GM19193 (cell line): Measurements from ENCODE around the gene MOGAT2.

ENCODE experiments used
- POLR2A ChIP-seq: IDR thresholded peaks from 4 replicates; pipeline ENCODE4 v1.6.1; 2011; ENCODE audit not compliant: insufficient read depth, insufficient read length; ENCODE audit errors: extremely low read depth

Gene MOGAT2

GRCh38 chr11:75715688-75716087 lies 1.9 kb upstream of the MOGAT2 start:
- TF ChIP-seq POLR2A, result no peak

- TF ChIP-seq POLR2A, result no peak
Observed at GRCh38 chr11:75716659-75717058, 979 bp upstream of the MOGAT2 start.

GRCh38 chr11:75718419-75719339 lies 1.0 kb downstream of the MOGAT2 start:
- no peak for TF ChIP-seq POLR2A

- TF ChIP-seq POLR2A, result no peak
Observed at GRCh38 chr11:75719340-75720239, 2.0 kb downstream of the MOGAT2 start.

GRCh38 chr11:75720639-75721038 lies 3.0 kb downstream of the MOGAT2 start:
- no peak for TF ChIP-seq POLR2A

- TF ChIP-seq POLR2A, result no peak
Observed at GRCh38 chr11:75721852-75722668, 4.4 kb downstream of the MOGAT2 start.

GRCh38 chr11:75722669-75723042 lies 5.0 kb downstream of the MOGAT2 start:
- no peak for TF ChIP-seq POLR2A

GRCh38 chr11:75725547-75726320 lies 8.1 kb downstream of the MOGAT2 start:
- TF ChIP-seq POLR2A, result no peak

GRCh38 chr11:75728992-75729391 lies 11.4 kb downstream of the MOGAT2 start:
- TF ChIP-seq POLR2A, result no peak

GRCh38 chr11:75731095-75731494 lies 13.5 kb downstream of the MOGAT2 start:
- TF ChIP-seq POLR2A, result no peak

GRCh38 chr11:75733071-75733430 lies 15.4 kb downstream of the MOGAT2 start:
- TF ChIP-seq POLR2A, result no peak

- no peak for TF ChIP-seq POLR2A
Observed at GRCh38 chr11:75733431-75734107, 15.9 kb downstream of the MOGAT2 start.

- no peak for TF ChIP-seq POLR2A
Observed at GRCh38 chr11:75734491-75735180, 17.0 kb downstream of the MOGAT2 start.

GRCh38 chr11:75735181-75735845 lies 17.7 kb downstream of the MOGAT2 start:
- no peak for TF ChIP-seq POLR2A
